NCI-H2107 (cell line): ENCODE results near the gene SYNJ2.

Source experiments
- DNase-seq: peaks from one replicate; lab custom pipeline; 2025; lab: John Stamatoyannopoulos, UW

The SYNJ2 gene

GRCh38 chr6:158077676-158078075, 96.0 kb downstream of the SYNJ2 start:
- DNase-seq, result no peak

DNA sequence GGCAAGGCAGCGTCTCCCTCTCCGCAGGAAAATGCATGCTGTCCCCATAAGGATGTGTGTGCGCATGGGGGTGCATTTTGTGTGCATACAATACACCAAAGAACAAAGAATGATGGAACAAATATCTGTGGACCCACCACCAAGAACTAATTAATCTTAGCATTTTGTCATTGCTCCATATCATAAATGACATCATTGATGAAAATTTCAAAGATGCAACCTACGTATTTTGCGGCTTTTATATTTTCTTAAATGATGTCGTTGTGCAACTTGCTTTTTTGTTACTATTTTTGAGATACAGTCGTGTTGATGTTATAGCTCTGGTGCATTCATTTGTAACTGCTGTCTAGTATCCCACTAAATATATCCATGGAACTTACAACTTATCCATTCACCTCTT, 96.7 kb downstream of the SYNJ2 start:
- DNase-seq, result no peak

DNA sequence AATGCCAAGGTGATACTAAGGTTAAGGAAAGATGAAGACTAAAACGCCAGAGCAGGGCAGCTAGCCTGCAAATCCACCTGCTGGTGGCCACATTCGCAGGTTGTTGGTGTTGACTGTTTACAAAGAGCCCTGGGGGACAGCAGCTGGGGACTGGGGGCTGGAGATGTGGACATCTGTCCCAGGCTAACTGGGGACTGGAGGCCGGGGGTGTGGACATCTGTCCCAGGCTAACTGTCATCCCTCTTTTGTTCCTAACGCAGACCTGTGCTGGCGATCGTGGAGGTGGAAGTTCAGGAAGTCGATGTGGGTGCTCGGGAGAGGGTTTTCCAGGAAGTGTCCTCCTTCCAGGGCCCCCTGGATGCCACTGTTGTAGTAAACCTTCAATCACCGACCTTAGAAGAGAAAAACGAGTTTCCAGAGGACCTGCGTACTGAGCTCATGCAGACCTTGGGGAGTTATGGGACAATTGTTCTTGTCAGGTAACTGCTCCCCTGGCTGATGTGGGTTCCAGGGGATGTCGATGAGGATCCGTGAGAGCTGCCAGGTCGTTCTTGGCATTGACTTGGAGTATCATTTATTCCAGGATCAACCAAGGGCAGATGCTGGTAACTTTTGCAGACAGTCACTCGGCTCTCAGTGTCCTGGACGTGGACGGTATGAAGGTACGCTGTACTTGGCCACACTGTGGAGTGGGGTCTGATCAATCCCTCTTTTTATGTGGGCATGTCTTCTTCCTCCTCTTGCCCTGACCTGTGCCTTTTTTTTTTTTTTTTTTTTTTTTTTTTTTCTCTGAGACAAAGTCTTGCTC, 99.4 kb downstream of the SYNJ2 start:
- DNase-seq, result no peak

- DNase-seq, result no peak
Observed at GRCh38 chr6:158081657-158081935, 99.9 kb downstream of the SYNJ2 start.

GRCh38 chr6:158083455-158084325, 102.0 kb downstream of the SYNJ2 start:
- DNase-seq, result no peak

DNA sequence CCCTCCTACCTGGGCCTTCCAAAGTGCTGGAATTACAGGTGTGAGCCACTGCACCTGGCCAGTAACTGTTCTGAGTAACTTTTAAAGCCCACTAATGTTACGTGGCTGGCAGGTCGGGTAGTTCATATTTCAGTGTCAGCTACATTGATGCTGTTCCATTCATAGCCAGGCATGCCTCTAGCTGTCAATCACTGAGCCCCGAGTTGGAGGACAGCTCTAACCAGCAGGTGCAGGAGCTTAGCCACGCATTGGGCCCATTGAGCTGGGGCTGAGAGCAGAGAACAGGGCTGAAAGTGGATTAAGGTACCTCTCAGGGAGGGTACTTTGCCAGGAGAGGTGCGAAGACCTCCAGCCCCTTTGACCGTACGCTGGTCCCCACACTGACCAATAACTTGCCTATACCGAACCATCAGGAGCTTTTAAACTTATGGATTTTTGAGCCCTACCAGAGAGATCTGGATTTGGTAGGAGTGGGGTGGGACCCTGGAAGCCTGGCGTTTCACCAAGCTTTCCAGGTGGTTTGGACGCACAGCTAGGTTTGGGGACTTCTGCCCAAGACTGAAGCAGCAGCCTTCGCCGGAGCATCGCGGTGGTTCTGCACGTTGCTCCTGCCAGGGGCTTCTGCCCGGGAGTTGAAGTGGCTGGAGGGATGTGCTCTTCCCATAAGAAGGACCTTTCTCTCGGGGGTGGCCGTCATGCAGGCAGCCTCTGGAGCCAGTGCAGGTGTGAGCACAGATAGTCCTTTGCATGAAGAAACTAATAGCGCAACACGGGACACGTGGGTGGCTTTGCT, 103.8 kb downstream of the SYNJ2 start:
- DNase-seq, result no peak

DNA sequence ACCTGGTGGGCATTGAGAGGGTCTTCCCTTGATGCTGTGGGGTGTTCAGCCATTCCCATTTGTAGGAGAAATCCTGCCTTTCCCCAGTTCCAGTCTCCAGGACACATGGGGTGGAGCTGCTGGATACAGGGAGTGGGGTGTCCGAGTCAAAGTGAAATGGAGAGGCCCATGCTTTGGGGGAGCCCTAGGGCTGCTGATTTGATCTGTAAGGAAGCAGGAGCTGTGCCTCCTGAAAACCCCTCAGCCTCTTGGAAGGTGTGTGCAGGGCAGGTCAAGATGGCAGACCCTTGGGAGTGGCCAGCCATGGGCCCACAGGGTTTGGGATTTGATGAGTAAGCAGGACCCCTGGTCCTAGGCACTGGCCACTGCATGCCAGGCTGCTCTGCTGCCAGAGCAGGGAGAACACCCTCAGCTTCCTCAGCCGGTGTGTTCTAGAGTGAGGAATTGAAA, 104.4 kb downstream of the SYNJ2 start:
- DNase-seq, result no peak

DNA sequence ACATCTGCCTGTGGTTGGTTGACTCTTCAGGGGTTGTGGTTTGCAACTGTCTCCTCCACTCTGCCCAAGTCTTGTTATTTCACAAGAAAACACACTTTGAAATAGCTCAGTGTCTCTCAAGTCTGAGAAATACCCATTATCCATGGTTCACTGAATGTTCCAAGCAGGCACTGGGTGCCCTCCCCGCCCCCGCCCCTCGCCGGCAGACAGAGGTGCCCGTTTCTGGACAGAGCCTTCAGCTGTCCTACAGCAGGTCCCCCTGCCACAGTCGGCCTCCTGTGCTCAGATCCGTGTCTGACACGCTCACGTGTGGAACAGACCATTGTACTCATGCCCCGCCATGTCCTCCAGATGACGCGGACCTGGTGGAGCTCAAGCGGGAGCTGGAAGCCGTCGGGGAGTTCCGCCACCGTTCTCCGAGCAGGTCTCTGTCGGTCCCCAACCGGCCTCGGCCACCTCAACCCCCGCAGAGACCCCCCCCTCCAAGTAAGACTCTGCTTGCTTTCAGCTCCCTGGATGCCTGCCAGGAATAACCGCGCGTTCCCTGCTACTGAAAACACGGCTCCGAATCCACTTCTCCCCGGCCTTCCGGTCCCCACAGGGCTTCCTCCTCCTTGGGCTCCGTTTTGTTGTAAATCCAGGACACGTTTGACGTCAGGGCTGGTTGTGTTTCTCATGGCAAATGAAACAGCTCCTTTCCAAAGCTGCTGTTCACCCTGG, 105.0 kb downstream of the SYNJ2 start:
- DNase-seq, result no peak

DNA sequence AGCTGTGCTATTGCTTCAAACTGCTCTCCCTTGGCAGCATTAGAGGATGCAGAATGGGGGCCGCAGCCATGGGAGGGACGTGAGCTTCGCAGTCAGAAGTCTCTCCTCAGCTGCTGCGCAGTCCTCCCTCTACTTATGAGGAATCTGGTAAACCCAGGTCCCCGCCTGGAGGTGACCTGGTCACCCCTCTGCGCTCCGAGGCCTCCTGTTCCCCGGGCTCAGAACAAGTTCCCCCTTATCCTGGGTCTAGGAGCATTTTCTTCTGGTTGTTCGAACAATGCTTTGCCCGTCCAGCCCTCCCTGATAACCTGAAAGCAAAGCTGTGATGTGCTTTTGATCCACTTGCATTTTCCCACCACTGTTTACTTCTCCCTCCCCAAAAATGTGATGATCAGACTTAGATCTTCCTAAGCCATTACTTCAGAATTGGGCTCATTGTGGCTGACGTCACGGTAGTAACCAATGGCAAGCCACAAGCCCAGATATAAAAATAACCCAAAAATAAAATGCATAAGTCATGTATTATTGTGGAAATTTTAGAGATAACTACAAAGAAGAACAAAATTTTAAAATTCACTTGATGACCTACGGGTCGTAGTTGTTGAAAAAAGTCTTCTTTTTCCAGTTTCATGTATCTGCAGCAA, 105.7 kb downstream of the SYNJ2 start:
- DNase-seq, result no peak

GRCh38 chr6:158092806-158093205, 111.1 kb downstream of the SYNJ2 start:
- no peak for DNase-seq

GRCh38 chr6:158095031-158095430, 113.4 kb downstream of the SYNJ2 start:
- no peak for DNase-seq

GRCh38 chr6:158095671-158096070, 114.0 kb downstream of the SYNJ2 start:
- no peak for DNase-seq

GRCh38 chr6:158103228-158103627, 121.6 kb downstream of the SYNJ2 start:
- no peak for DNase-seq

DNA sequence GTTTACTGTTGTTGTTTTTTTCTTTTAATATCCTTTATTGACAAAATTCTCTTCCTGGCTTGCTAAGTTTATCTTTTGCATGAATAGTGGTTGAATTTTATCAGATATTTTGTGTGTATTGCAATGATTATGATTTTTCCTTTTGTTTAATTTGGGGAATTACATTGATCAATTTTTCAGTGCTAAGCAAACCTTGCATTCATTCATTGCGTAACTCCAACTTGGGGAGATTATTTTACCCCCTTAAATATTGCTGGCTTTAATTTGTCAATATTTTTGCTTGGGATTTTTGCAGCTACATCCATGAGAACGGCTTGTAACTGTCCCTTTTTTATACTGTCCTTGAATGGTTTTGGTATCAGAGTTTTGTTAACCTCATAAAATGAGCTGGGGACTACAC, 123.0 kb downstream of the SYNJ2 start:
- DNase-seq, result no peak

GRCh38 chr6:158109748-158110147, 128.1 kb downstream of the SYNJ2 start:
- no peak for DNase-seq

- DNase-seq, result no peak
Observed at GRCh38 chr6:158110986-158111385, 129.3 kb downstream of the SYNJ2 start.

DNA sequence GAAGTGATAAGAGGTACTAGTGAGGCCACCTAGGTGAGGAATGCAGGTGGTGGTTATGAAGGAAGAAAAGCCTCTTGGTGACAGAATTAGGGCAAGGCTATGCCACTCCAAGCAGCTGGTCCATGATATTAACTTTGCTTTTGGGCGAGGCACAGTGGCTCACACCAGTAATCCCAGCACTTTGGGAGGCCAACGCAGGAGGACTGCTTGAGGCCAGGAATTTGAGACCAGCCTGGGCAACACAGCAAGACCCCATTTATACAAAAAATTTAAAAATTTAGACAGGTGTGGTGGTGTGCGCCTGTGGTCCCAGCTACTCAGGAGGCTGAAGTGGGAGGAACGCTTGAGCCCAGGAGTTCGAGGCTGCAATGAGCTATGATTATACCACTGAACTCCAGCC, 130.3 kb downstream of the SYNJ2 start:
- DNase-seq, result no peak

DNA sequence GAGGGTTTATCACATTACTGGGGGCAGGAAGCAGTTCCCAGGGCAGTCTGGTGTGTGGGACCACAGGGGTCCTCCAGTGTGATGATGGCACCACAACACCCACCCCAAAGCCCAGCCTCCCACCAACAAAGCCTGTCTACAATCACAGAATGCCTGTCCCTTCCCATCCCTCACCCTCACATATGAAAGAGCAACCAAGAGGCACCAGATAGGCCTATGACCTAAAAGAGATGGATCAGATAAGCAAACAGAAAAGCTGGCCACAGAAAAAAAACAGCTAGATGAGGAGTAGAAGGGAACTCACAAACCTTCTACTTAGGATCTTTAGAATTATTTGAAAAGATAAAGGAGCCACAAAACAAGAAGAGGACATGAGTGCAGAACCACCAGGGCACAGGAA, 132.1 kb downstream of the SYNJ2 start:
- no peak for DNase-seq

- DNase-seq, result no peak
Observed at GRCh38 chr6:158115102-158115501, 133.4 kb downstream of the SYNJ2 start.

GRCh38 chr6:158115508-158115907, 133.8 kb downstream of the SYNJ2 start:
- DNase-seq, result no peak

DNA sequence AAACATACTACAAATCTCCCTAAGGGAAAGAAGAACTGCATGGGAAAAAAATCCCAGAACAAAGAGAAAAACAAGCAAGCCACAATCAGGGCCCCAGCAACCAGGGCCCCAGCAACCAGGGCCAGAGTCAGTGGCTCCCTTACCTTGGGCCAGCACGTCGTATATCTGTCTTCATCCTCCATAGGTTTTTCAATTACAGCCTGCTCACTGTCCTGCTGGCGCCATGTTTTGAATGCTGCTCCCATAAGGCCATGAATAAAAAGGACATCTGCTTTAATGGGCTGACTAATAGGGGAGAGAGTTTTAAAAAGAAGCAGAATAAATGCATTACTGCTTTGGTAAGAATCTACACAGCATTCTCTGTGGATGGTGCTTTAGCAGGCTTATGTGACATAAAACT, 137.2 kb downstream of the SYNJ2 start:
- DNase-seq, result no peak
